Ascending aorta (tissue), 2 donors: Measurements from ENCODE around the gene MEF2B. TPM values are rescaled to one million over a fixed set of nuclear protein-coding genes. Genes with fewer than 3 reads are reported as not detected.

Experiments
- DNase-seq, 2 donors: peaks; one replicate each; pipeline ENCODE4 v3.0.0-alpha.2; 2019; ENCODE audit warnings: low spot score in 2 of 2
- H3K27ac ChIP-seq, 2 donors: fragments of 200-600 bp; sonication (generic); one replicate each; pipeline ENCODE4 v1.5.1; 2016 to 2017; ENCODE audit warnings: mild to moderate bottlenecking in 1 of 2
- H3K27me3 ChIP-seq: fragments of 200-600 bp; sonication (generic); one replicate; pipeline ENCODE4 v1.5.1; 2017
- H3K36me3 ChIP-seq, 2 donors: fragments of 200-600 bp; sonication (generic); one replicate each; pipeline ENCODE4 v1.5.1; 2016
- H3K4me1 ChIP-seq, 2 donors: fragments of 200-600 bp; sonication (generic); one replicate each; pipeline ENCODE4 v1.5.1; 2016 to 2017; ENCODE audit warnings: mild to moderate bottlenecking in 1 of 2
- H3K4me3 ChIP-seq, 2 donors: fragments of 200-600 bp; sonication (generic); one replicate each; pipeline ENCODE4 v1.5.1; 2016 to 2017; ENCODE audit warnings: mild to moderate bottlenecking in 1 of 2
- H3K9me3 ChIP-seq, 2 donors: fragments of 200-600 bp; sonication (generic); one replicate each; pipeline ENCODE4 v1.5.1; 2016
- intact Hi-C: fragments of 100-400 bp; cut with DNase I; formaldehyde crosslinking; loops from one replicate; pipeline ENCODE4 v1.15.1; 2023
- total RNA-seq: library from RNA; depleted of rRNA; stranded (reverse); fragments of >200 nt; gene quantifications from one replicate; pipeline ENCODE4 v1.1.0, GENCODE V29; 2016
- TF ChIP-seq, protein P1 (sequence below), 3 experiments: fragments of 200-600 bp in 2 of 3; fragments of 450-650 bp in 1 of 3; sonication (generic) in 2 of 3; IDR thresholded peaks; one replicate each; pipeline ENCODE4 v1.5.1; 2016 to 2019; ENCODE audit warnings: antibody characterized with exemption in 3 of 3, mild to moderate bottlenecking in 1 of 3, moderate library complexity in 1 of 3

The MEF2B gene
- total RNA-seq, 1 donor from 2014 or later, result not detected

DNA sequence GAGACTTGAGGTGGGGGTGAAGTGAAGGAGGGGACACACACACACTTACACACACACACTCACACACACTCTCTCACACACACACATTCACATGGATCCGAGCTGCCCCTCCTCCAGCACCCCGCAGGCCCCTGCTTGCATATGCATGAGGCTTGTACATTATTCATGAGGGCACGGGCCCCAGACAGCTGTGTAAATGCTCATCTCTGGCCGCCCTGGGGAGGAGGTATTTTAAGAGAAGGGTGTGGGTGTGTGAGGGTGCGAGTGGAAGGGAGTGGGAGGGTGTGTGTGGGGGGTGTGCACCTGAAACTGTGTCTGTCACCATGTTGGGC lies 44.1 kb upstream of the MEF2B start:
- Histone ChIP-seq H3K4me1 (no peaks in the 10 kb centered on the region), H3K4me3 (no peak overlapping the region), H3K9me3 (no peaks in the 10 kb centered on the region), H3K36me3 (no peaks in the 10 kb centered on the region), H3K27ac (no peak overlapping the region), H3K27me3 (peaks cover 3% of the 10 kb centered on the region)
- no peak for DNase-seq
- TF ChIP-seq, protein P1, sequence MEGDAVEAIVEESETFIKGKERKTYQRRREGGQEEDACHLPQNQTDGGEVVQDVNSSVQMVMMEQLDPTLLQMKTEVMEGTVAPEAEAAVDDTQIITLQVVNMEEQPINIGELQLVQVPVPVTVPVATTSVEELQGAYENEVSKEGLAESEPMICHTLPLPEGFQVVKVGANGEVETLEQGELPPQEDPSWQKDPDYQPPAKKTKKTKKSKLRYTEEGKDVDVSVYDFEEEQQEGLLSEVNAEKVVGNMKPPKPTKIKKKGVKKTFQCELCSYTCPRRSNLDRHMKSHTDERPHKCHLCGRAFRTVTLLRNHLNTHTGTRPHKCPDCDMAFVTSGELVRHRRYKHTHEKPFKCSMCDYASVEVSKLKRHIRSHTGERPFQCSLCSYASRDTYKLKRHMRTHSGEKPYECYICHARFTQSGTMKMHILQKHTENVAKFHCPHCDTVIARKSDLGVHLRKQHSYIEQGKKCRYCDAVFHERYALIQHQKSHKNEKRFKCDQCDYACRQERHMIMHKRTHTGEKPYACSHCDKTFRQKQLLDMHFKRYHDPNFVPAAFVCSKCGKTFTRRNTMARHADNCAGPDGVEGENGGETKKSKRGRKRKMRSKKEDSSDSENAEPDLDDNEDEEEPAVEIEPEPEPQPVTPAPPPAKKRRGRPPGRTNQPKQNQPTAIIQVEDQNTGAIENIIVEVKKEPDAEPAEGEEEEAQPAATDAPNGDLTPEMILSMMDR (IDR thresholded peaks at IDR 0.05), result no peak
- intact Hi-C loops, result no loop called here

DNA sequence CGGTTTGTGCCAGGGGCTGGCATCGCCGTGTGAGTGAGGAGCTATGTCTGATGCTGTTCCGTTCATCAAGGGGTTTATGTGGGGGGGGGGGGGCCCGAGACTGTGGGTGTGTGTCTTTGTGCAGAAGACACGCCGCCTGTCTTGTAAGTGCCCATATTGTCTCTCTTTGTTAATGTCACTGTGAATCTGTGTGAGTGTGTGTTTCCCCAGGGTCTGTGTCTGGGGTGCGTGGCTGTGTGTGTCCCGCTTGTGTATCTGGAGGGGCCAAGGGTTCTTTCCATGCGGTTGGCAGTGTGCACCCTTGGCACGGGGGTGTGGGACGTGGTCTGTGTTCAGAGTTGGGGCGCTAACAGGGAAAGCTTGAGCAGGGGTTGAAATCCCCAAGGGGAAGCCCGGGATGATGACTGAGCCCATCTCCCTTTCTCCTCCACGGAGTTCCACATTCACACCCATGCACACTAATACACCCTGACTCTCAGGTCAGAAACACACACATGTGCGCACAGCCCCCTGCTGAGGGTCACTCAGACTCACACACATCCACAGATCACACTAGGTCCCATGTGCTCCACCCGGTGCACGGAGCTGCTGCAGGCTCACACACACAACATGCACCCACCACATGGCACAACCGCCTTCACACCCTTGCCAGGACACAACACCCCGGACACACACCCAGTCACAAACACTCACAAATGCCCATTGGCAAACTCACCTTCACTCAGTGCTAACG lies 43.5 kb upstream of the MEF2B start:
- Histone ChIP-seq H3K4me1 (no peaks in the 10 kb centered on the region), H3K4me3 (no peak overlapping the region), H3K27ac (no peak overlapping the region), H3K9me3 (no peaks in the 10 kb centered on the region), H3K36me3 (no peaks in the 10 kb centered on the region), H3K27me3 (peaks cover 3% of the 10 kb centered on the region)
- intact Hi-C loops, result no loop called here
- TF ChIP-seq, protein P1 (IDR thresholded peaks at IDR 0.05), result no peak
- no peak for DNase-seq

DNA sequence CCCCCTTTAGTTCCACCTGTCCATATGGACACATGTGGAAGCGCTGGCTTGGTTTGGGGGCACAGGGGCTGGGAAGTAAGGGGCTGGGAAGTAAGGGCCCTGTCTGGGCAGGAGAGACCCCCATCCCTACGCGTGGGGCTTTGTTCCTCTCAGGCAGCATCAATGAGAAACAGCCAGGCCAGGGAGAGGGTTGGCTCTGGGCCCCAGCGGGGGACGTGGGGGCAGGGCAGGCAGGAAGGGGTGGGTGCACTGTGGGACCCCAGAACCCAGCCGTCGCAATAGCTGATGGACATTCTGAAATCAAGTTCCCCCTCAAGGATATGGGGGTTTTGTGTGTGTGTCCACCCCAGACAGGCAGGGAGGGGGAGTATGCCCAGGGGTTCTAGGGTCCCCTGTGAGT lies 42.9 kb upstream of the MEF2B start:
- no peaks in the 10 kb centered on the region for H3K9me3 ChIP-seq
- TF ChIP-seq, protein P1 (IDR thresholded peaks at IDR 0.05), result no peak
- H3K4me3 ChIP-seq, result no peak overlapping the region
- no peak overlapping the region for H3K27ac ChIP-seq
- intact Hi-C loops, result no loop called here
- no peaks in the 10 kb centered on the region for H3K36me3 ChIP-seq
- DNase-seq, result no peak
- H3K4me1 ChIP-seq, result no peaks in the 10 kb centered on the region
- peaks cover 3% of the 10 kb centered on the region for H3K27me3 ChIP-seq

DNA sequence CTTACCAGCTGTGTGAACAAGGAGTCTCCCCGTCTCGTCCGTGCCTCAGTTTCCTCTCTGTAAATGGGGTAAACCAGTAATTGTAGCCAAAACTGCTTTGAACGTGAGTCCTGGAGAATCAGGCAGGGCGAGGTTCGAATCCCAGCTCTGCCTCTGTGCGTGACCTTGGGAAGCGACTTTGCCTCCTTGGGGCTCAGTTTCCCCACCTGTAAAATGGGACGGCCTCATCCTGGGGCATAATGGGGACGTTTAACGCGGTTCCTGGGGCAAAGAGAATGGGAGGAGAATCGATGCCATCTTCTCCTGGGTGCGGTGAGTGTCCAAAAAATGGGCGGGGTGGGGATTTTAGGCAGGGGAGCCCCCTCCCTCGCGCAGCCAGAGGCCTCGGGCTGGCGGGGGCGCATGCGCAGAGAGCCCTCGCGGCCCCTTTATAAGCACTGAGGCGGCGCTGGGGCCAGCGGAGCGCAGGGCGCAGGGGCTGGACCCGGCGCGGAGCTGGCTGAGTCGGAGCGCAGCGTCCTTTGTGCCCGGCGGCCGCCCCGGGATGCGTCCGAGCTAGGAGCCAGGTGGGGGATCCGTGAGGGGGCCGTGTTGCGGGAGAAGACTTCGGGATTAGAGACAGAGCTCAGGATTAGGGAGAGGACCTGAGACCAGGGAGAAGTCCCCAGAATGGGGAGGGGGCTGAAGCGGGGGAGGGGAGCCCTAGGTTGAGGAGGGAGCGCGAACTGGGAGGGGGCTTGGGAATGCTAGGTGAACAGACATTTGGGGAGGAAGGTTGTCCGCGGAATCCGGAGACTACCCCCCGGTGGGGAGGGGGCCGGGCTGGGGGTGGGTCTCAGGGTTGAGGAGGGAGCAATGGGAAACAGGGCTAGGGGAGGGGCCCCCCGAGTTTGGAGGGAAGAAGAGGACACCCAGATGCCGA lies 41.7 kb upstream of the MEF2B start, which contains the start of gene NCAN:
NCAN (plus strand) TSS at position 460 of the 922 bp plus-strand sequence. CDS start 4,996 bp downstream, outside the sequence.
- TF ChIP-seq, protein P1 (IDR thresholded peaks at IDR 0.05), result no peak
- Histone ChIP-seq H3K4me3 (no peak within 1 kb of the TSS), H3K9me3 (no peaks in the 10 kb centered on the region), H3K36me3 (no peaks in the 10 kb centered on the region), H3K27me3 (peaks cover 3% of the 10 kb centered on the region), H3K4me1 (no peaks in the 10 kb centered on the region), H3K27ac (no peak within 1 kb of the TSS)
- intact Hi-C loops, result no loop called here
- no peak for DNase-seq

DNA sequence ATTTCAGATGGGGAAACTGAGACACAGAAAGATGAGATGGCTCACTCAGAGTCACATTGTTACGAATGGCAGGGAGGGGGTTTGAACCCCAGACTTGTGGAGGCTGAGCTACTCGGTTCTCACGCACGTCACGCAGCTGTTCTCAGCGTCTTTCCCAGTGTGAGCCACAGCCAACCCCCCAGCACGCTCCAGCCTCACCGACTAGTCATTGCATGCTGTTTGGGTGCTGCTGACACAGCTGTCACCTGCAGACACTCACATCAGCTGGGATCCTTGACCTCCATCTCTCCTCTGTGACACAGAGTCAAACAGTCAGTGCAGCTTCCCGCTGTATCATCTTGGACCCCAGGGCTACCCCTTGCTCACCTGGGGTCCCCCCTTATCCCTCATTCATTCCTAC lies 39.3 kb upstream of the MEF2B start:
- H3K9me3 ChIP-seq, result no peaks in the 10 kb centered on the region
- no peaks in the 10 kb centered on the region for H3K36me3 ChIP-seq
- no peaks in the 10 kb centered on the region for H3K27me3 ChIP-seq
- H3K27ac ChIP-seq, result no peak overlapping the region
- no peaks in the 10 kb centered on the region for H3K4me1 ChIP-seq
- DNase-seq, result no peak
- H3K4me3 ChIP-seq, result no peak overlapping the region
- TF ChIP-seq, protein P1 (IDR thresholded peaks at IDR 0.05), result no peak
- intact Hi-C loops, result no loop called here
